Measurements from ENCODE around the gene C16orf92.
A peak's percentile ranks its signal among the peaks of the same experiment; 100 is the strongest.

C16orf92 gene

GRCh38 chr16:30041841-30042240, 18.8 kb downstream of the C16orf92 start:
- TF ChIP-seq TARDBP (IDR thresholded peaks at IDR 0.05) (no peak), ZNF384 (IDR thresholded peaks at IDR 0.05) (peak; percentile 60; the same call in 1 of the 2 replicates), FOXK2 (IDR thresholded peaks at IDR 0.05) (no peak)
- POLR2A ChIA-PET, result interaction anchor here (1.2 kb wide), 3 partner anchors 24 to 142 kb away, joined by 3 to 4 read pairs (median 3); partner anchors contain the start of genes ALDOA, CORO1A and TBX6
- CTCF ChIA-PET, result interaction anchor here (0.6 to 2.3 kb wide), 7 partner anchors 10 to 193 kb away, joined by 3 to 10 read pairs (median 4); partner anchors contain the start of genes TBX6 and TLCD3B
- DNase-seq (ENCODE audit: extremely low spot score), result no peak

- CTCF ChIA-PET, result interaction anchor here (0.6 kb wide), 1 partner anchor 322 kb away, joined by 3 read pairs; no protein-coding TSS in a partner anchor
- TF ChIP-seq NFRKB (IDR thresholded peaks at IDR 0.05) (no peak), FOXK2 (IDR thresholded peaks at IDR 0.05) (no peak), BHLHE40 (IDR thresholded peaks at IDR 0.05; ENCODE audit: borderline replicate concordance) (no peak), LEF1 (IDR thresholded peaks at IDR 0.05; ENCODE audit: borderline replicate concordance) (no peak), FOXA1 (IDR thresholded peaks at IDR 0.05) (no peak), CTBP1 (IDR thresholded peaks at IDR 0.05; ENCODE audit: borderline replicate concordance) (no peak), FOXM1 (IDR thresholded peaks at IDR 0.05; ENCODE audit: borderline replicate concordance) (no peak), ELF4 (IDR thresholded peaks at IDR 0.05) (no peak), L3MBTL2 (conservative IDR thresholded peaks at IDR 0.05) (no peak), SP1 (IDR thresholded peaks at IDR 0.05) (no peak), TARDBP (IDR thresholded peaks at IDR 0.05) (no peak), ARNT (IDR thresholded peaks at IDR 0.05) (no peak), PKNOX1 (IDR thresholded peaks at IDR 0.05) (no peak)
- POLR2A ChIA-PET, result interaction anchor here (0.6 kb wide), 1 partner anchor 44 kb away, joined by 3 read pairs; no protein-coding TSS in a partner anchor
- no peak for DNase-seq (ENCODE audit: extremely low spot score)
These were observed 23.2 kb downstream of the C16orf92 start for GRCh38 chr16:30046178-30046577.

GRCh38 chr16:30046588-30046987, 23.6 kb downstream of the C16orf92 start:
- ChIA-PET CTCF (interaction anchor here (0.5 to 0.6 kb wide), 3 partner anchors 46 to 322 kb away, joined by 3 read pairs; no protein-coding TSS in a partner anchor), POLR2A (no interaction called here)
- no peak for TF ChIP-seq ELF4 (IDR thresholded peaks at IDR 0.05)
- TF ChIP-seq CTBP1 (IDR thresholded peaks at IDR 0.05; ENCODE audit: borderline replicate concordance), result no peak
- no peak for TF ChIP-seq L3MBTL2 (conservative IDR thresholded peaks at IDR 0.05)
- no peak for TF ChIP-seq FOXK2 (IDR thresholded peaks at IDR 0.05)
- no peak for DNase-seq (ENCODE audit: extremely low spot score)

DNA sequence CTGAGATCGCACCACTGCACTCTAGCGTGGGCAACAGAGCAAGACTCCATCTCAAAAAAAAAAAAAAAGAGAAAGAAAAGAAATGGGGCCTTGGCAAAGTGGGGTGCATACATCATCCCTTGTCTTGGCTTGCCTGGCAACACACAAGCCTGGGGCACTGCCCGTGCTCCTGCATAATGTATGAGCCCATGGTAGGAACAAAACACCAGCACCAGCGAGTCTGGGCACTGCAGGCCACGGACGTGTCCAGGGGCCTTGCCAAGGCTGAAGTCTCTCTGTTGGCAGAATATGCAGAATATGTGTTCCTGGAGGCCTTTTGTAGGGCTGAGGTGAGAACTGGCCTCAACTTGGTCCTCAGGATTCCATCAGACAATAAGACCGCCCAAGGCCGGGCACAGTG, 26.9 kb downstream of the C16orf92 start:
- CTCF ChIA-PET, result interaction anchor here (0.6 kb wide), 1 partner anchor 61 kb away, joined by 3 read pairs; no protein-coding TSS in a partner anchor

DNA sequence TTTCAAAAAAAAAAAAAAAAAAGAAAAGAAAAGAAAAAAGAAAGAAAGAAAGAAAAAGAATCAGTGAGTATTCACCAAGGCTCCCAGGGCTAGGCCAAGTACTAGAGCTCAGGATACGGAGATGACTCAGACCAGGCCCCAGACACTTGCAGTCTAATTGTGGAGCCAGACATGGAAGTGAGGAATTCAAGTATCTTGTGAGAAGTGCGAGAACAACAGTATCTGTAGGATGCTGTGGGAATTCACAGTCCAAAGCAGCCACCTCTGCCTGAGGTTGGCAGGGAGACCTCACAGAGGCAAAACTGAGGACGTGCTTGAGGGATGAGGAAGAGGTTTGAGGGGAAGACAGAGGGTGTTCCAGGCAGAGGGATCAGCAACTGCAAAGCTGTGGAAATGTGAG, 28.5 kb downstream of the C16orf92 start:
- CTCF ChIA-PET, result interaction anchor here (1.2 kb wide), 1 partner anchor 41 kb away, joined by 5 read pairs; the partner anchor contains the start of gene TBX6

More for the DNA sequence above, 26.9 kb downstream of the C16orf92 start:
- POLR2A ChIA-PET, result interaction anchor here (1.0 to 1.9 kb wide), 4 partner anchors 10 to 522 kb away, joined by 3 to 12 read pairs (median 3); partner anchors contain the start of genes ALDOA and ZNF688
- DNase-seq (ENCODE audit: extremely low spot score), result no peak
- TF ChIP-seq L3MBTL2 (conservative IDR thresholded peaks at IDR 0.05) (no peak), FOXK2 (IDR thresholded peaks at IDR 0.05) (no peak), ELF4 (IDR thresholded peaks at IDR 0.05) (no peak), TARDBP (IDR thresholded peaks at IDR 0.05) (no peak), FOXA1 (IDR thresholded peaks at IDR 0.05) (no peak), CTBP1 (IDR thresholded peaks at IDR 0.05; ENCODE audit: borderline replicate concordance) (no peak), LEF1 (IDR thresholded peaks at IDR 0.05; ENCODE audit: borderline replicate concordance) (no peak), SUZ12 (IDR thresholded peaks at IDR 0.05) (no peak), BHLHE40 (IDR thresholded peaks at IDR 0.05; ENCODE audit: borderline replicate concordance) (no peak), HDGF (IDR thresholded peaks at IDR 0.05; ENCODE audit: borderline replicate concordance) (no peak), ZNF384 (IDR thresholded peaks at IDR 0.05) (no peak), NFRKB (IDR thresholded peaks at IDR 0.05) (no peak), SP1 (IDR thresholded peaks at IDR 0.05) (no peak), PKNOX1 (IDR thresholded peaks at IDR 0.05) (no peak), ARNT (IDR thresholded peaks at IDR 0.05) (no peak), FOXM1 (IDR thresholded peaks at IDR 0.05; ENCODE audit: borderline replicate concordance) (no peak)

More for the DNA sequence above, 28.5 kb downstream of the C16orf92 start:
- POLR2A ChIA-PET, result interaction anchor here (0.5 to 2.9 kb wide), 5 partner anchors 8 to 327 kb away, joined by 4 to 12 read pairs (median 12); partner anchors contain the start of genes ALDOA, PPP4C and YPEL3
- DNase-seq (ENCODE audit: extremely low spot score), result no peak
- TF ChIP-seq BHLHE40 (IDR thresholded peaks at IDR 0.05; ENCODE audit: borderline replicate concordance) (no peak), FOXA1 (IDR thresholded peaks at IDR 0.05) (no peak), ELF4 (IDR thresholded peaks at IDR 0.05) (no peak), FOXK2 (IDR thresholded peaks at IDR 0.05) (no peak), HDGF (IDR thresholded peaks at IDR 0.05; ENCODE audit: borderline replicate concordance) (no peak), L3MBTL2 (conservative IDR thresholded peaks at IDR 0.05) (no peak), PKNOX1 (IDR thresholded peaks at IDR 0.05) (no peak), LEF1 (IDR thresholded peaks at IDR 0.05; ENCODE audit: borderline replicate concordance) (no peak), SUZ12 (IDR thresholded peaks at IDR 0.05) (no peak), FOXM1 (IDR thresholded peaks at IDR 0.05; ENCODE audit: borderline replicate concordance) (no peak), NFRKB (IDR thresholded peaks at IDR 0.05) (no peak)

Data from HEK293T (cell line).